ENCODE measurements around the gene BIRC3. TPM values are rescaled to one million over a fixed set of nuclear protein-coding genes. Genes with fewer than 3 reads are reported as not detected.
A peak's percentile ranks its signal among the peaks of the same experiment; 100 is the strongest.
"Not testable (repeated sequence)": the region's sequence is repeated elsewhere in the genome, so short reads cannot be mapped to it uniquely, and the experiment has no call there.

The BIRC3 gene
- total RNA-seq, 2 donors from 2014 or later, result 41.7 to 53.6 TPM

GRCh38 chr11:102347462-102348370 is 30.4 kb downstream of the BIRC3 start:
- intact Hi-C loops (cut with DNase I, micrococcal nuclease), result loop anchor here in 1 of 2 donors (10.0 kb wide), 1 partner anchor 53 kb away; no protein-coding TSS in a partner anchor
- DNase-seq (peak in 1 of 2 donors; percentile 25), ATAC-seq (peak; percentile 62)

GRCh38 chr11:102357116-102357515 is 39.8 kb downstream of the BIRC3 start:
- intact Hi-C loops (cut with DNase I, micrococcal nuclease), result no loop called here
- DNase-seq (no peak), ATAC-seq (no peak)

GRCh38 chr11:102359372-102359771 is 42.1 kb downstream of the BIRC3 start:
- ATAC-seq, result no peak
- intact Hi-C loops (cut with DNase I, micrococcal nuclease), result no loop called here
- DNase-seq, result no peak

- intact Hi-C loops (cut with DNase I, micrococcal nuclease), result no loop called here
- ATAC-seq (no peak), DNase-seq (no peak)
Measured at GRCh38 chr11:102360681-102361080, 43.4 kb downstream of the BIRC3 start.

DNA sequence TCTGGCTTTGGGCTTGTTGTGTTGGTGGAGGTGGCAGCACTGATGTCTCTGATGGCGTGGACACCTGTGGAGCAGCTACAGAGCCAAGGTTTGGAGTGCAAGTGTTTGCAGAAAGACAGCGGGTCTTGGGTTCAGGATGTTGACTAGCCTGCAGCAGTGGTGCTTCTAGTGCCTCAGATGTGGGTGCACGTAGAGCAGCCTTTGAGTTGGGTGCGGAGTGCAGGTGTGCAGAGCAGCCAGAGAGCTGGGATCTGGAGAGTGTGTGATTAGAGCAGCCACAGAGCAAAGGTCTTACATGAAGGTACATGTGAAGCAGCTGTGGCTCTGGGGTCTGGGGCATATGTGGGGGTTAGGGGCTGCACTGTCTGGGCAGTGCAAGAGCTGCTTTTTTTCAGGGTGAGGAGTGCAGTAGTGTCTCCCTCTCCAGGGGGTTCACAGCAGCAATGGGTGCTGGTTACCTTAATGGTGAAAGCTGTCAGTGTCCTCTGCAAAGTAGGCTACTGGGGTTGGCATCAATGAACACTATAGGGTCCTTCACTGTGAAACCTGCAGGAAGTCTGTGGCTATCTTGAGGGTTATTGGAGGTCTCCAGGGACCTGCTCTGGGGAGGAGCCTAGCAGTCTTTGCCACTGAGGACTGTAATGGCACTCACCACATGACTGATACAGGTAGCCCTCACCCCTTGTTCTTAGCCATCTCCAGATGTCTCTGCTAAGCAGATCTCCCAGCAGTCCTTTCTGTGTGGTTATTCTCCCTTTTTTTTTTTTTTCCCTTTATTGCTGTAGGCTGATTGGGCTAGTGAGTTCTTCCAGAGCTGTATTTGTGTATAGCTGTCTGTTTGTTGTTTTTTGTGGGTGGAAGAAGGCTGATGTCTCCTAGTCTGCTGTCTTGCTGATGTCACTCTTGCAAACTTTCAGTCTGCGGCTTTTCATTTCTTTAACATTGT is 44.1 kb downstream of the BIRC3 start:
- ATAC-seq (no peak), DNase-seq (no peak)
- intact Hi-C loops (cut with DNase I, micrococcal nuclease), result no loop called here

GRCh38 chr11:102364991-102365390 is 47.7 kb downstream of the BIRC3 start:
- intact Hi-C loops (cut with DNase I, micrococcal nuclease), result no loop called here
- ATAC-seq (no peak), DNase-seq (no peak)

- intact Hi-C loops (cut with DNase I, micrococcal nuclease), result no loop called here
- DNase-seq, result no peak
- peak; percentile 72 for ATAC-seq
Measured at GRCh38 chr11:102367364-102367763, 50.1 kb downstream of the BIRC3 start.

DNA sequence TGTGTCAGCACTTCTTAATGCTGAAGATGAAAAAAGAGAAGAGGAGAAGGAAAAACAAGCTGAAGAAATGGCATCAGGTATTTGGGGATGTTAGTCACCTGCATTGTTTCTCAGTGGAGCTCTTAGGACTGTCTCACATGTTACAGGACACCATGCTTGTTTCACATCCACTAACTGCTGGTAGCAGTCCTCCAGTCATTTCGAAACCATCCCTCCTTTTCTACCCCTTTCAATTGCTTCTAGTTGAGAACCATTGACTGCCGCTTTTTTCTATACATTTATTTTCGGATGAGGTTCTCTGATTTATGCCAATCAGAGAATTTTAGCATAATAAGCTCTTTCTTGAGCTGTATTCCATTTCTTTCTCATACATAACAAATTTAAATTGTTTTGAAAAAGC is 51.2 kb downstream of the BIRC3 start:
- ATAC-seq, result no peak
- no peak for DNase-seq
- intact Hi-C loops (cut with DNase I, micrococcal nuclease), result no loop called here

DNA sequence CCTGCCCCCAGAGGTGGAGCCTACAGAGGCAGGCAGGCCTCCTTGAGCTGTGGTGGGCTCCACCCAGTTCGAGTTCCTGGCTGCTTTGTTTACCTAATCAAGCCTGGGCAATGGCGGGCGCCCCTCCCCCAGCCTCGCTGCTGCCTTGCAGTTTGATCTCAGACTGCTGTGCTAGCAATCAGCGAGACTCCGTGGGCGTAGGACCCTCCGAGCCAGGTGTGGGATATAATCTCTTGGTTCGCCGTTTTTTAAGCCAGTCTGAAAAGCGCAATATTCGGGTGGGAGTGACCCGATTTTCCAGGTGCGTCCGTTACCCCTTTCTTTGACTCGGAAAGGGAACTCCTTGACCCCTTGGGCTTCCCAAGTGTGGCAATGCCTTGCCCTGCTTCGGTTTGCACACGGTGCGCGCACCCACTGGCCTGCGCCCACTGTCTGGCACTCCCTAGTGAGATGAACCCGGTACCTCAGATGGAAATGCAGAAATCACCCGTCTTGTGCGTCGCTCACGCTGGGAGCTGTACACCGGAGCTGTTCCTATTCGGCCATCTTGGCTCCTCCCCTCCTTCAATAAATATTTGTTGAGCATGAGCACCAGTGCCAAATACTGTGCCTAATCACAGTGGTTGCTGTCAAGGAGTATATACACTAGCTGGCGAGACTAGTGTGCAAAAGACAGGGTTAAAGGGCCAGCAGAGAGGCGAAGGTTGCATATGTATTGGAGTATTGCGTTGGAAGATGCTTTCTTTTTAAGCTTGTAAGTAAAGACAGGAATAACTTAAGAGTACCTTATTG is 57.5 kb downstream of the BIRC3 start:
- DNase-seq, ATAC-seq: not testable (repeated sequence)

GRCh38 chr11:102375720-102376399 is 58.6 kb downstream of the BIRC3 start:
- intact Hi-C loops (cut with DNase I, micrococcal nuclease), result no loop called here
- ATAC-seq (no peak), DNase-seq (no peak)

More for the DNA sequence above, 57.5 kb downstream of the BIRC3 start:
- intact Hi-C loops (cut with DNase I, micrococcal nuclease), result not testable (repeated sequence)

GRCh38 chr11:102377891-102378290 is 60.6 kb downstream of the BIRC3 start:
- no peak for DNase-seq
- intact Hi-C loops (cut with DNase I, micrococcal nuclease), result no loop called here
- ATAC-seq, result no peak

DNA sequence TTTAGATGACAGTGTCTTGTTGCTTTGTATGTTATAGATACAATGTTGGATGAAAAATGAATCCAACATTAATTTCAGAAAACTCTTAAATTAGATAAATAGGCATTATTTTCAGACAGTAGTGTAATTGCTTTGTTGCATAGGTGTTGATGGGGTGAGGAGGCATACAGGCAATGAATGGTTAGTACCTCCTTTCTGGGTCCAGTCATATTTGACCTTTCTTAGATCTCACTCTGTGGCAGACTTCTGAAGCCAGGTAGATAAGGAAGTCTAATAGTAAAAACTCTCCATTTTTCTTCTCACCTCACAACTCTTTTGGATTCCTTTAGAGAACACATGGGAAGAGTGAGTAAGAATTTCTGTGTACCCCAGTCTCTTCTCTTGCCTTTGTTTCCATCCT is 61.5 kb downstream of the BIRC3 start:
- DNase-seq (no peak), ATAC-seq (no peak)
- intact Hi-C loops (cut with DNase I, micrococcal nuclease), result no loop called here

DNA sequence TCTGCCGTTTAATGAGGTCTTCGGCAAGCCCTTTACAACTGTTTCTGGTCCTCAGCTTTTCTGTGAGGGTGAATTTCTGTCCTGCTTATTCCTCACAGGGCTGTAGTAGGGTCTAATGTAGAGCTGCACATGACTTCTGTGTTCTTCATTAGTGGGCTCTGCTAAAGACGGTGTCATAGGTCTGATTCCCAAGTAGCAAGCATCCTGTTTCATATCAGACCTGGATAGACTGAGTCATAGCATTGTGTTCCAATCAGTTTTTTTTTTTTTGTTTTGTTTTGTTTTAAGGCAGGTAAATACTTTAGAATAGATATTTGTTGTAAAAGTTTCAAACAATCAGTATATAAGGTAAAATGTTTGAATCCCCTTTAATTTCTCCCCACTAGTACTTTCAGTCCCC is 65.1 kb downstream of the BIRC3 start:
- no peak for DNase-seq
- intact Hi-C loops (cut with DNase I, micrococcal nuclease), result no loop called here
- ATAC-seq, result no peak

GRCh38 chr11:102383839-102384238 is 66.6 kb downstream of the BIRC3 start:
- ATAC-seq (no peak), DNase-seq (no peak)
- intact Hi-C loops (cut with DNase I, micrococcal nuclease), result no loop called here

GRCh38 chr11:102384419-102385079 is 67.3 kb downstream of the BIRC3 start:
- intact Hi-C loops (cut with DNase I, micrococcal nuclease), result no loop called here
- ATAC-seq, result no peak
- DNase-seq, result no peak

GRCh38 chr11:102385085-102386007 is 68.1 kb downstream of the BIRC3 start:
- no peak for DNase-seq
- ATAC-seq, result no peak
- intact Hi-C loops (cut with DNase I, micrococcal nuclease), result no loop called here

All from left colon (tissue), 2 donors.